GM03348 (cell line): ENCODE data around the gene SUMF1.

Experiments used
- DNase-seq: peaks from one replicate; pipeline ENCODE4 v3.0.0; 2012; ENCODE audit warnings: low spot score

The SUMF1 gene

GRCh38 chr3:4411833-4412232, 55.2 kb downstream of the SUMF1 start:
- no peak for DNase-seq

GRCh38 chr3:4411236-4411635, 55.8 kb downstream of the SUMF1 start:
- DNase-seq = no peak

- DNase-seq = no peak
These were observed 56.5 kb downstream of the SUMF1 start for GRCh38 chr3:4410606-4411005.

- no peak for DNase-seq
These were observed 57.0 kb downstream of the SUMF1 start for GRCh38 chr3:4409971-4410573.

GRCh38 chr3:4409415-4409814, 57.7 kb downstream of the SUMF1 start:
- no peak for DNase-seq

- no peak for DNase-seq
These were observed 58.1 kb downstream of the SUMF1 start for GRCh38 chr3:4408958-4409357.

- DNase-seq = no peak
These were observed 59.1 kb downstream of the SUMF1 start for GRCh38 chr3:4407941-4408340.

- DNase-seq = no peak
These were observed 60.1 kb downstream of the SUMF1 start for GRCh38 chr3:4406746-4407568.

GRCh38 chr3:4404881-4405280, 62.2 kb downstream of the SUMF1 start:
- no peak for DNase-seq

GRCh38 chr3:4401441-4401840, 65.6 kb downstream of the SUMF1 start:
- no peak for DNase-seq

- no peak for DNase-seq
These were observed 67.6 kb downstream of the SUMF1 start for GRCh38 chr3:4399476-4399875.

GRCh38 chr3:4398941-4399245, 68.2 kb downstream of the SUMF1 start:
- DNase-seq = no peak

GRCh38 chr3:4398120-4398940, 68.7 kb downstream of the SUMF1 start:
- DNase-seq = no peak

- no peak for DNase-seq
These were observed 69.6 kb downstream of the SUMF1 start for GRCh38 chr3:4397466-4397865.

GRCh38 chr3:4396542-4396941, 70.5 kb downstream of the SUMF1 start:
- no peak for DNase-seq

- no peak for DNase-seq
These were observed 71.1 kb downstream of the SUMF1 start for GRCh38 chr3:4396006-4396405.

- DNase-seq = no peak
These were observed 71.6 kb downstream of the SUMF1 start for GRCh38 chr3:4395448-4395847.

GRCh38 chr3:4394567-4394966, 72.5 kb downstream of the SUMF1 start:
- DNase-seq = no peak

- no peak for DNase-seq
These were observed 73.0 kb downstream of the SUMF1 start for GRCh38 chr3:4394048-4394447.

GRCh38 chr3:4392992-4393391, 74.1 kb downstream of the SUMF1 start:
- no peak for DNase-seq

GRCh38 chr3:4387210-4388204, 79.6 kb downstream of the SUMF1 start:
- no peak for DNase-seq

- DNase-seq = no peak
These were observed 81.9 kb downstream of the SUMF1 start for GRCh38 chr3:4385201-4385600.
